GM23248 (cell line): ENCODE measurements around the gene ATP2B2. TPM values are rescaled to one million over a fixed set of nuclear protein-coding genes. Genes with fewer than 3 reads are reported as not detected.

Experiments used
- DNase-seq: peaks from one replicate; pipeline ENCODE4 v3.0.0-alpha.2; 2015
- H2AFZ ChIP-seq: fragments of 200-600 bp; sonication (generic); 2 replicates; pipeline ENCODE4 v1.6.1; 2016; ENCODE audit warnings: antibody characterized with exemption
- H3F3A ChIP-seq: fragments of 200-600 bp; sonication (generic); 2 replicates; pipeline ENCODE4 v1.6.1; 2016; ENCODE audit warnings: mild to moderate bottlenecking, antibody characterized with exemption, mixed run types; ENCODE audit not compliant: insufficient read depth
- H3K27ac ChIP-seq: fragments of 200-600 bp; sonication (generic); 2 replicates; pipeline ENCODE4 v1.5.1; 2016; ENCODE audit warnings: mild to moderate bottlenecking
- H3K27me3 ChIP-seq: fragments of 200-600 bp; sonication (generic); replicated peaks from 2 replicates; pipeline ENCODE4 v1.6.1; 2016; ENCODE audit warnings: mild to moderate bottlenecking; ENCODE audit not compliant: insufficient read depth
- H3K36me3 ChIP-seq: fragments of 200-600 bp; sonication (generic); 2 replicates; pipeline ENCODE4 v1.6.1; 2016; ENCODE audit warnings: low read depth, mild to moderate bottlenecking
- H3K4me1 ChIP-seq: fragments of 200-600 bp; sonication (generic); 2 replicates; pipeline ENCODE4 v1.6.1; 2016; ENCODE audit warnings: mild to moderate bottlenecking; ENCODE audit not compliant: insufficient read depth
- H3K4me2 ChIP-seq: fragments of 200-600 bp; sonication (generic); one replicate; pipeline ENCODE4 v1.6.1; 2016; ENCODE audit warnings: mild to moderate bottlenecking; ENCODE audit not compliant: unreplicated experiment
- H3K4me3 ChIP-seq: fragments of 200-600 bp; sonication (generic); 2 replicates; pipeline ENCODE4 v1.5.1; 2016; ENCODE audit warnings: mild to moderate bottlenecking
- H3K79me2 ChIP-seq: fragments of 200-600 bp; sonication (generic); 2 replicates; pipeline ENCODE4 v1.6.1; 2016; ENCODE audit warnings: mild to moderate bottlenecking; ENCODE audit not compliant: insufficient read depth
- H3K9ac ChIP-seq: fragments of 200-600 bp; sonication (generic); 2 replicates; pipeline ENCODE4 v1.6.1; 2016; ENCODE audit warnings: mild to moderate bottlenecking
- H3K9me2 ChIP-seq: fragments of 200-600 bp; sonication (generic); 2 replicates; pipeline ENCODE4 v1.6.1; 2016; ENCODE audit warnings: mixed run types, mild to moderate bottlenecking, moderate library complexity; ENCODE audit not compliant: insufficient read depth
- H3K9me3 ChIP-seq: fragments of 200-600 bp; sonication (generic); one replicate; pipeline ENCODE4 v1.6.1; 2017; ENCODE audit warnings: low read depth
- H4K20me1 ChIP-seq: fragments of 200-600 bp; sonication (generic); 2 replicates; pipeline ENCODE4 v1.6.0; 2016; ENCODE audit not compliant: insufficient read depth
- EZH2 ChIP-seq: fragments of 200-600 bp; sonication (generic); IDR thresholded peaks from 2 replicates; pipeline ENCODE4 v1.6.1; 2018; ENCODE audit warnings: antibody characterized with exemption, mild to moderate bottlenecking; ENCODE audit not compliant: insufficient read depth, poor library complexity, severe bottlenecking
- EZH2phosphoT487 ChIP-seq: fragments of 200-600 bp; sonication (generic); IDR thresholded peaks from 2 replicates; pipeline ENCODE4 v1.6.1; 2018; ENCODE audit warnings: antibody characterized with exemption, moderate library complexity, mild to moderate bottlenecking, low read depth; ENCODE audit not compliant: insufficient read depth
- WGBS, 2 experiments: methylation state at CpG; one replicate each; pipeline ENCODE4 v1.1.6; 2015 to 2017; ENCODE audit warnings: low lambda C conversion rate in 2 of 2, low coverage in 1 of 2; ENCODE audit errors: missing lambda C conversion rate in 2 of 2; 5-methylcytosine and 5-hydroxymethylcytosine counted together
- in situ Hi-C: fragments of 300-500 bp; cut with MboI; formaldehyde crosslinking; loops from 2 replicates; pipeline ENCODE4 v1.15.0; 2020
- polyA plus RNA-seq: library from polyadenylated mRNA; unstranded; fragments of >200 nt; fragmentation: Nextera tagmentation; extraction: Ambion mirVana; gene quantifications from 2 replicates; pipeline ENCODE4 v1.2.1, GENCODE V29; 2016
- total RNA-seq: library from RNA; depleted of rRNA; stranded (reverse); fragments of >200 nt; shearing (Covaris generic); gene quantifications from 2 replicates; pipeline ENCODE4 v1.2.3, GENCODE V29; 2014

The ATP2B2 gene
- total and polyA plus RNA-seq, 2 experiments from 2014 or later: not detected

GRCh38 chr3:10445561-10446175, 59.7 kb downstream of the ATP2B2 start:
- H3K9me3 ChIP-seq: no peaks in the 10 kb centered on the region
- H3K4me2 ChIP-seq: no peak overlapping the region

DNA sequence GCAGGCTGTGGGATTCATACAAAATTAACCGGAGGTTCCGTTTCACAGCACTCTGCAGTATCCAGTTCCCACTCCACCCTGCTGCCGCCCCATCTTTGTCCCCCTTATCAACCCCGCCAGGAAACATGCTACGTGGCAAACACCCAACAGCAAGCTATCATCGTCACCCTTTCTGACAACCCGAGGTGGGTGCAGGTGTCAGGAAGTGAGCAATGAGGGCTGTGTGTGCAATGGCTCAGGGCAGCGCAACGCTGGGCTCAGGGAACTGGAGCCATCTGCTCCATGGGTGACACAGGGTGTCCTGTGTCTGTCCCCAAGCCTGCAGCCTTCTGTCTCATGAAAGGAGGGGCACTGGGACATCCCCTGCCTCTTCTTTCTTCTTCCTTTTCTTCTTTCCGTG, 60.9 kb downstream of the ATP2B2 start:
- H3K27me3 ChIP-seq: peaks cover 4% of the 10 kb centered on the region; the same call in 1 of the 2 replicates
- H3K36me3 ChIP-seq: no peaks in the 10 kb centered on the region
- H3K4me3 ChIP-seq: no peak overlapping the region
- in situ Hi-C loops: no loop called here
- no peak for DNase-seq
- H2AFZ ChIP-seq: no peak overlapping the region
- H3K4me2 ChIP-seq: no peak overlapping the region
- H3F3A ChIP-seq: peaks cover 1% of the 10 kb centered on the region; the same call in 1 of the 2 replicates
- H3K4me1 ChIP-seq: peaks cover 9% of the 10 kb centered on the region; the same call in 1 of the 2 replicates
- H4K20me1 ChIP-seq: no peaks in the 10 kb centered on the region
- TF ChIP-seq EZH2phosphoT487: no peak
- no peak for TF ChIP-seq EZH2
- no peaks in the 10 kb centered on the region for H3K79me2 ChIP-seq
- H3K9me3 ChIP-seq: no peaks in the 10 kb centered on the region
- H3K9me2 ChIP-seq: no peaks in the 10 kb centered on the region
- no peak overlapping the region for H3K27ac ChIP-seq
- 85 to 92% methylated on average over 10 of the region's 10 CpGs for WGBS, 2 experiments
- H3K9ac ChIP-seq: no peak overlapping the region

More at GRCh38 chr3:10445561-10446175, 59.7 kb downstream of the ATP2B2 start:
- no peak for TF ChIP-seq EZH2
- TF ChIP-seq EZH2phosphoT487: no peak
- peak; percentile 29 for DNase-seq
- H3K27me3 ChIP-seq: peaks cover 4% of the 10 kb centered on the region; the same call in 1 of the 2 replicates
- no peak overlapping the region for H3K9ac ChIP-seq
- no peak overlapping the region for H3K4me3 ChIP-seq
- H2AFZ ChIP-seq: no peak overlapping the region
- no peaks in the 10 kb centered on the region for H4K20me1 ChIP-seq
- no peaks in the 10 kb centered on the region for H3K9me2 ChIP-seq
- in situ Hi-C loops: no loop called here
- no peak overlapping the region for H3K27ac ChIP-seq
- WGBS, 2 experiments: 46 to 49% methylated on average over 9 of the region's 9 CpGs
- H3K4me1 ChIP-seq: peaks cover 9% of the 10 kb centered on the region; the same call in 1 of the 2 replicates
- no peaks in the 10 kb centered on the region for H3K79me2 ChIP-seq
- H3K36me3 ChIP-seq: no peaks in the 10 kb centered on the region
- no peaks in the 10 kb centered on the region for H3F3A ChIP-seq

- Histone ChIP-seq H3K79me2 (no peaks in the 10 kb centered on the region), H2AFZ (no peak overlapping the region), H3K4me2 (no peak overlapping the region), H3K9me2 (no peaks in the 10 kb centered on the region), H3K36me3 (no peaks in the 10 kb centered on the region), H3F3A (peaks cover 5% of the 10 kb centered on the region; the same call in 1 of the 2 replicates), H3K27ac (no peak overlapping the region), H4K20me1 (no peaks in the 10 kb centered on the region), H3K4me3 (no peak overlapping the region), H3K9me3 (no peaks in the 10 kb centered on the region), H3K9ac (no peak overlapping the region), H3K4me1 (peaks cover 9% of the 10 kb centered on the region; the same call in 1 of the 2 replicates), H3K27me3 (peaks cover 4% of the 10 kb centered on the region; the same call in 1 of the 2 replicates)
- in situ Hi-C loops: no loop called here
- TF ChIP-seq EZH2 (no peak), EZH2phosphoT487 (no peak)
- WGBS, 2 experiments: 74 to 78% methylated on average over 10 of the region's 10 CpGs
- DNase-seq: no peak
These were observed 61.3 kb downstream of the ATP2B2 start for GRCh38 chr3:10444110-10444429.

- H3K9ac ChIP-seq: no peak overlapping the region
- peaks cover 14% of the 10 kb centered on the region; the same call in 1 of the 2 replicates for H3K4me1 ChIP-seq
- peaks cover 4% of the 10 kb centered on the region; the same call in 1 of the 2 replicates for H3K27me3 ChIP-seq
- H3F3A ChIP-seq: peaks cover 5% of the 10 kb centered on the region; the same call in 1 of the 2 replicates
- no peak for TF ChIP-seq EZH2
- no peak for TF ChIP-seq EZH2phosphoT487
- H3K27ac ChIP-seq: no peak overlapping the region
- in situ Hi-C loops: no loop called here
- H2AFZ ChIP-seq: no peak overlapping the region
- no peaks in the 10 kb centered on the region for H3K9me2 ChIP-seq
- WGBS, 2 experiments: 77 to 78% methylated on average over 15 of the region's 15 CpGs
- H3K4me2 ChIP-seq: no peak overlapping the region
- H3K36me3 ChIP-seq: no peaks in the 10 kb centered on the region
- H3K79me2 ChIP-seq: no peaks in the 10 kb centered on the region
- DNase-seq: no peak
- H3K9me3 ChIP-seq: no peaks in the 10 kb centered on the region
- no peaks in the 10 kb centered on the region for H4K20me1 ChIP-seq
- H3K4me3 ChIP-seq: no peak overlapping the region
These were observed 61.9 kb downstream of the ATP2B2 start for GRCh38 chr3:10443272-10444109.
